Esophagus muscularis mucosa (tissue), 4 donors: ENCODE data around the gene AKAP8. TPM values are rescaled to one million over a fixed set of nuclear protein-coding genes. Genes with fewer than 3 reads are reported as not detected.

ENCODE experiments used
- DNase-seq: peaks from one replicate; pipeline ENCODE4 v3.0.0-alpha.2; 2017; ENCODE audit errors: extremely low spot score
- H3K27ac ChIP-seq, 4 donors: fragments of 200-600 bp; sonication (generic); replicated peaks in 1 of 4; 1 replicate in 3 of 4; 2 replicates in 1 of 4; pipeline ENCODE4 v1.5.1; 2016 to 2019; ENCODE audit warnings: mild to moderate bottlenecking in 1 of 4
- H3K27me3 ChIP-seq, 4 donors: fragments of 200-600 bp; sonication (generic); one replicate each; pipeline versions ENCODE4 v1.5.1 to v1.6.0; 2016 to 2019
- H3K36me3 ChIP-seq, 4 donors: fragments of 200-600 bp; sonication (generic); one replicate each; pipeline ENCODE4 v1.5.1; 2016 to 2019
- H3K4me1 ChIP-seq, 4 donors: fragments of 200-600 bp; sonication (generic); one replicate each; pipeline ENCODE4 v1.5.1; 2016 to 2019
- H3K4me3 ChIP-seq, 4 donors: fragments of 200-600 bp; sonication (generic); 1 replicate in 2 of 4; 2 replicates in 2 of 4; pipeline ENCODE4 v1.5.1; 2016 to 2019; ENCODE audit warnings: mild to moderate bottlenecking in 4 of 4, moderate library complexity in 1 of 4
- H3K9me3 ChIP-seq, 4 donors: fragments of 200-600 bp; sonication (generic); 1 replicate in 3 of 4; 2 replicates in 1 of 4; pipeline ENCODE4 v1.5.1; 2016 to 2019
- EP300 ChIP-seq: sonication (generic); formaldehyde crosslinking; IDR thresholded peaks from one replicate; pipeline ENCODE4 v1.6.1; 2017; ENCODE audit warnings: antibody characterized with exemption
- POLR2A ChIP-seq: fragments of 450-650 bp; IDR thresholded peaks from one replicate; pipeline ENCODE4 v1.6.1; 2017; ENCODE audit warnings: antibody characterized with exemption, moderate library complexity, mild to moderate bottlenecking, low read depth
- POLR2AphosphoS5 ChIP-seq, 2 donors: sonication (generic); formaldehyde crosslinking; IDR thresholded peaks; one replicate each; pipeline ENCODE4 v1.6.1; 2017; ENCODE audit warnings: antibody characterized with exemption in 2 of 2
- WGBS: methylation state at CpG from one replicate; pipeline ENCODE4 v1.1.5; 2018; 5-methylcytosine and 5-hydroxymethylcytosine counted together
- intact Hi-C: fragments of 100-400 bp; cut with DNase I; formaldehyde crosslinking; loops from one replicate; pipeline ENCODE4 v1.15.1; 2023
- total RNA-seq, 4 donors: library from RNA; depleted of rRNA; stranded (reverse); fragments of >200 nt; gene quantifications; one replicate each; pipeline versions ENCODE4 v1.1.0 to v1.2.1, GENCODE V29; 2016
- TF ChIP-seq, protein P1 (sequence below), 3 experiments: fragments of 200-600 bp in 2 of 3; fragments of 450-650 bp in 1 of 3; sonication (generic) in 2 of 3; IDR thresholded peaks; one replicate each; pipeline ENCODE4 v1.5.1; 2017 to 2019; ENCODE audit warnings: antibody characterized with exemption in 3 of 3, mild to moderate bottlenecking in 2 of 3, moderate library complexity in 1 of 3

Gene AKAP8
- total RNA-seq, 4 donors from 2014 or later = 25.2 to 34.3 (median 29.6) TPM

DNA sequence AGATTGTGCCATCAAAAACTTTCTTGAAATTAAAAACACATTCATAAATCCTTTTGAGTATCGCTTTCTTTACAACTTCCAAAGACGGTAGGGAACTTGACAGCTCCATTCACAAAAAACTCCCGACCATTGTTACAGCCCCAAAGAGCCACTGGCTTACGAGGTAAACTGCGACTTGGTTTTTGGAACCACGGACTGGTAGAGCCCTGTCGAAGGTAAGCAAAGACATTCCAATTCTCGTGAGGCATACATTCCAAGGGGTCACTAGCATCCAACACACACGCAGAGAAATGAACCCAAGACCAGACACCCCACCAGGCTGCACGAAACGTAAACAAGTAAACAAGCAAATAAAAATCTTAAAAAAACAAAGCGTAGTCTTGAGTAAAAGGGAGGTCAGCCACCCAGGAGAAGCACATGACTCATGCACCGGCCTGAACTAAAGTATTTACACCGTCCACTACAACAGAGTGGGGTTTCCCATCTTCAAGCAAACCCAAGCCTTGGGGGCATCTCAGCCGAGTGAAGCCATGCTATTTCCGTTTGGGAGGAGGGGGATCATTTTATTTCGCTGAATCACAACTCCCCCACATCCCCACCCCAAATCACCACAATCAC is 48.7 kb downstream of the AKAP8 start:
- Histone ChIP-seq H3K9me3 (no peaks in the 10 kb centered on the region), H3K27me3 (no peaks in the 10 kb centered on the region), H3K27ac (peak overlapping the region; percentile 87 to 96 (median 94)), H3K4me1 (peaks cover 59 to 71% (median 63%) of the 10 kb centered on the region in 4 donors), H3K4me3 (peak overlapping the region; percentile 92 to 99 (median 94)), H3K36me3 (no peaks in the 10 kb centered on the region)
- intact Hi-C loops = loop anchor here (2.0 kb wide), 1 partner anchor 66 kb away; no protein-coding TSS in a partner anchor
- TF ChIP-seq, protein P1, sequence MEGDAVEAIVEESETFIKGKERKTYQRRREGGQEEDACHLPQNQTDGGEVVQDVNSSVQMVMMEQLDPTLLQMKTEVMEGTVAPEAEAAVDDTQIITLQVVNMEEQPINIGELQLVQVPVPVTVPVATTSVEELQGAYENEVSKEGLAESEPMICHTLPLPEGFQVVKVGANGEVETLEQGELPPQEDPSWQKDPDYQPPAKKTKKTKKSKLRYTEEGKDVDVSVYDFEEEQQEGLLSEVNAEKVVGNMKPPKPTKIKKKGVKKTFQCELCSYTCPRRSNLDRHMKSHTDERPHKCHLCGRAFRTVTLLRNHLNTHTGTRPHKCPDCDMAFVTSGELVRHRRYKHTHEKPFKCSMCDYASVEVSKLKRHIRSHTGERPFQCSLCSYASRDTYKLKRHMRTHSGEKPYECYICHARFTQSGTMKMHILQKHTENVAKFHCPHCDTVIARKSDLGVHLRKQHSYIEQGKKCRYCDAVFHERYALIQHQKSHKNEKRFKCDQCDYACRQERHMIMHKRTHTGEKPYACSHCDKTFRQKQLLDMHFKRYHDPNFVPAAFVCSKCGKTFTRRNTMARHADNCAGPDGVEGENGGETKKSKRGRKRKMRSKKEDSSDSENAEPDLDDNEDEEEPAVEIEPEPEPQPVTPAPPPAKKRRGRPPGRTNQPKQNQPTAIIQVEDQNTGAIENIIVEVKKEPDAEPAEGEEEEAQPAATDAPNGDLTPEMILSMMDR (IDR thresholded peaks at IDR 0.05) = no peak
- no peak for TF ChIP-seq EP300
- no peak for TF ChIP-seq POLR2A
- no peak for TF ChIP-seq POLR2AphosphoS5 (IDR thresholded peaks at IDR 0.05)
- 5% methylated on average over 16 of the region's 17 CpGs for WGBS
- DNase-seq = no peak

DNA sequence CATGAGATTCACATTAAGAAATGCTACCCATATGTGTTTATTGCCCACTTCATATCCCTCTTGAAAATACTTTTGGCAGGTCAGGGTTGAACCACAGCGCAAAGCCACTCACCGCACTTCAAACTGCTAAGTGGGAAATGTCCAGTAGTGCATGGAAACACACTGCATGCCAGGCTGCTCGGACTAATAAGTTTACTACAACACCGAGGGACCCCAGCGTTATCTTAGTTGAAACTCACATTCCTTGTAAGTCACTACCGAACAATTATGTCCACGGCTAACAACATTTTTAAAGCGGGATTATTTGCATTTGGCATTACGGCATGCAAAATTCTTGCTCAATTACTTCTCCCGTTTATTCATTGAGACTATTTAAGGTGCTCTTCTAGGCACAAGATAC is 51.3 kb downstream of the AKAP8 start:
- WGBS = 53% methylated on average over 10 of the region's 10 CpGs
- H3K36me3 ChIP-seq = no peaks in the 10 kb centered on the region

DNA sequence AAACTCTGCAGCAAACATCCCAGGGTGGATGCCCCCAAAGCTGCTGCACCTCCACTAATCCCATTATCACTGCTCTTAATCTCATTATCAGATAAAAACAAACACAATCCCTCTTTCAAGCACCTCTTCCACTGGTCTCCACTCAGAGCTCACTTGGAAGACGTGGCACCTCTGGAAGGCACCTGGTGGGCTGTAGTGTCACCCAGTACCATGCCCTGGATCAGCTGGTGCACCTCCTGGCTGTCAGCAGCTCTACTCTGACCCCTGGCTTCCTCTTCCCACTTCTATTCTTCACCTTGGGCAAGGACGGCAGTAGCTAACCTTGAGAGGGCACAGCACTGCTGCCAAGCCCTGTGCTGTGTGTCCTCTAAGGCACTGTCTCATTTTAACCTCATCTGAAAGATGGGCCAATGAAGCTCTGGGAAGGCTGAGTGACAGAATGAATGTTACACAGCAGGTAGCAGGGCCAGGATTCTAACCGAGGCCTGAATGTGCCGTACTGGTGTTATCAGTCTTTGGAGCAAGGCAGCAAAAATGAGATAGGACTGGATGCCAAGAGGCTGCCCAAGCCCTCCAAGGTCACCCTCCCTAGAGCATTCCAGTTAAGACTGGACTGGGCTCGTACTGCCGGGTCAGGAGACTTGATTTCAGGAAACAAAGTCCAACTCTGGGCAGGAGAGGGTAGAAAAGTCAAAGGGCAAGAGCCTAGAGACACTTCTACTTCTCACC is 54.6 kb downstream of the AKAP8 start:
- 29% methylated on average over 6 of the region's 6 CpGs for WGBS
- Histone ChIP-seq H3K9me3 (no peaks in the 10 kb centered on the region), H3K27ac (peak overlapping the region; percentile 66 to 79 (median 74)), H3K4me3 (peak overlapping the region in 1 of 4 donors; percentile 12), H3K4me1 (peaks cover 94 to 100% (median 100%) of the 10 kb centered on the region in 4 donors), H3K36me3 (no peaks in the 10 kb centered on the region), H3K27me3 (no peaks in the 10 kb centered on the region)
- no peak for DNase-seq
- TF ChIP-seq EP300 (no peak), POLR2A (no peak), POLR2AphosphoS5 (IDR thresholded peaks at IDR 0.05) (no peak)
- TF ChIP-seq, protein P1 (IDR thresholded peaks at IDR 0.05) = no peak
- intact Hi-C loops = loop anchor here (5.0 kb wide), 1 partner anchor 43 kb away; no protein-coding TSS in a partner anchor

More for the DNA sequence above, 51.3 kb downstream of the AKAP8 start:
- H3K27me3 ChIP-seq = no peaks in the 10 kb centered on the region
- no peak for DNase-seq
- no peak overlapping the region for H3K4me3 ChIP-seq
- H3K9me3 ChIP-seq = no peaks in the 10 kb centered on the region
- H3K4me1 ChIP-seq = peaks cover 79 to 90% (median 84%) of the 10 kb centered on the region in 4 donors
- TF ChIP-seq, protein P1 (IDR thresholded peaks at IDR 0.05) = no peak
- TF ChIP-seq EP300 (no peak), POLR2AphosphoS5 (IDR thresholded peaks at IDR 0.05) (no peak), POLR2A (no peak)
- intact Hi-C loops = no loop called here
- peak overlapping the region in 1 of 4 donors; percentile 26 for H3K27ac ChIP-seq

DNA sequence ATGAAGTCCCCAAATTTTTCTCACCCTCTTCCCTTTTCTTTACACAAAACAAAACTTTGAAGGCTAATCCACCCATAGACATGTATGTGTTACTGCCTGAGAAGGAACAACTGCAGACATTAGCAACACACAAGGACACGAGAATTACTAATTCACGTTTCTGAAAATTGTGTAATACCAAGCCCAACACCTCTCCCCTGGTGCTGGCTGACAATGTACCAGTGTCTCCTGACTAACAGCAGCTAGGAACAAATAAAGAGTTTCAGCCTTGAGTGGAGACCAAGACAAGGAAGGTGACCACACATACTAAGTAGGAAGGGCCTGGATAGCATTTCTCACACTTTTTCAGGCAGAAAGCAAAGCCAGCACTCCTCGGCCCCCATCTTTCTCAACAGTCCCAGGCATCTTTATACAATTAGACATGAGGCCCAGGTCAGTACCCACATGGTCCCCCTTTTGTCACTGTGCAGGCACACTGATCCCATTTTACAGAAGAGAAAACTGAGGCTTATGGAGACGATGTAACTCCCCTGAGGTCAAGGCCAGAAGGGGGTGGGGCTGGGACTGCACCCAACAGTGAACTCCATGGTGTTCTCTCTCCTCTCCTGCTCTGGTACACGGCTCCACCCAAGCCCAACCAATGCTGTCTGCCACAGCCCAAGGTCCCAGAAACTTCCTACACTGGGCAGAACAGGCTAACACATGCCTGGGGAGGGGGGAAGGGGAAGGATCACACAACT is 55.9 kb downstream of the AKAP8 start:
- intact Hi-C loops = loop anchor here (5.0 kb wide), 1 partner anchor 41 kb away; no protein-coding TSS in a partner anchor
- Histone ChIP-seq H3K27ac (peak overlapping the region; percentile 66 to 79 (median 74)), H3K4me3 (peak overlapping the region in 1 of 4 donors; percentile 3), H3K9me3 (no peaks in the 10 kb centered on the region), H3K4me1 (peaks cover 94 to 100% (median 100%) of the 10 kb centered on the region in 4 donors), H3K36me3 (no peaks in the 10 kb centered on the region), H3K27me3 (no peaks in the 10 kb centered on the region)
- WGBS = 25% methylated on average over 3 of the region's 5 CpGs
- TF ChIP-seq, protein P1 (IDR thresholded peaks at IDR 0.05) = no peak
- TF ChIP-seq POLR2AphosphoS5 (IDR thresholded peaks at IDR 0.05) = peak; percentile 72 to 73
- DNase-seq = no peak
